ENCODE data around the gene ABCC4.

ABCC4 gene

DNA sequence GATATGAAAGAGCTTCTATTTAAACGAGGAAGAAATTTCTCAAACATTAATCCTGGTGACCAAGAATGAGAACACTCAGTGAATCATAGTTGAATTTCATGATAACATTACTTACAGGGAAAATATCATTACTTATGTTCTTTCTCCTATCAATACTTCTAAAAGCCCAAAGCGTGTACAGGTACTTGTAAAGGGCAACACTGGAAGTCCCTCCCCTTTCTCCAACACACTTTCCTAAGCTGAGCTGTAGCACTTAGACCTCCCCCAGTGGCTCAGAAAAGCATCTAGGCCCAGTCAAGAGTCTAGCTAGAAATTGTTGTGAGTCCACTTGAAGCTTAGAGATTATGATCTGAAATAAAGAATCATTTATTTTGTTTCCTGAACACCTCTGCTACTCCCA is 150.7 kb downstream of the ABCC4 start:
- no peak for DNase-seq

DNA sequence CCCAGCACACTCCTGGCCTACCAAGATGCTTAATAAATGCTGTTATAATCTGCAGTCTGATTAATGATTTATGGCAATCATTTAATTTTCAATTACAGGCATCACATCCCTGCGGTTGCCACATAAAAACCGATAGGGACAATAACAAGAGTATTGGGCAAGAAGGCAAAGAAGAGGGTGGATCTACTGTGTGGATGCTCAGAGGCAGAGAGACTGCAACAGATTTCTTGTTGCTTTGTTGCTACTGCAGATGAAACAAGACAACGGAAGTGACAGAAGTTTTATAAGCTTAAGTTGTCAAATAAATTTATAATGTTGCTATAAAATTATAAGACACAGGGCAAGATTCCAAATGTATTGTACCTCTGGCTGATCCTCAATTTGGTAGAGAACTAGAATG is 154.8 kb downstream of the ABCC4 start:
- no peak for DNase-seq

DNA sequence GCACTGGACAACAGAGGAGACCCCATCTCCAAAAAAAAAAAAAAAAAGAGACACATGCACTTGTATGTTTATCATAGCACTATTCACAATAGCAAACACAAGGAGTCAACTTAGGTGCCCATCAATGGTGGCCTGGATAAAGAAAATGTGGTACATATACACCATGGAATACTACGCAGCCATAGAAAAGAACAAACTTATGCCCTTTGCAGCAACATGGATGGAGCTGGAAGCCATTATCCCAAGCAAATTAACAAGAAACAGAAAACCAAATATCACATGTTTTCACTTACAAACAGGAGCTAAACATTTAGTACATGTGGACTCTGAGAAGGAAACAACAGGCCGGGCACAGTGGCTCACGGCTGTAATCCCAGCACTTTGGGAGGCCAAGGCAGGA is 155.7 kb downstream of the ABCC4 start:
- no peak for DNase-seq

DNA sequence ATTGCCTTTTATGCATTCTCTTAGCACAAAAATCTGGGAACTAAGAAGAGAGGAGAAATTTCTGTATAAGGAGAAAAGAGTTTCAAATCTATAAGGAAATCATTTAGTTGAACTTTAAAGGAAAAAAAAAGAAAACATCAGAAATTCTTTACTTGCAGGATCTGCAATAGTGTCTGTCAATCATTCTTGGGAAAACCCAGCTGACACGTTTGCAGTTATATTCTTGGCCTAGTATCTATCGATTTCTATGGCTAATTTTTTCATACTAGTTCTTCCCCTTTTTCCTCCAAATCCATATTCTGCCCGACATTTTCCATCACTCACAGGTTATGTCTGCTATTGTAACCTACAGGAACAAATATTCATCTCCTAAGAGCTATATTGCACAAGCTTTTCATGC is 160.7 kb downstream of the ABCC4 start:
- DNase-seq, result no peak

DNA sequence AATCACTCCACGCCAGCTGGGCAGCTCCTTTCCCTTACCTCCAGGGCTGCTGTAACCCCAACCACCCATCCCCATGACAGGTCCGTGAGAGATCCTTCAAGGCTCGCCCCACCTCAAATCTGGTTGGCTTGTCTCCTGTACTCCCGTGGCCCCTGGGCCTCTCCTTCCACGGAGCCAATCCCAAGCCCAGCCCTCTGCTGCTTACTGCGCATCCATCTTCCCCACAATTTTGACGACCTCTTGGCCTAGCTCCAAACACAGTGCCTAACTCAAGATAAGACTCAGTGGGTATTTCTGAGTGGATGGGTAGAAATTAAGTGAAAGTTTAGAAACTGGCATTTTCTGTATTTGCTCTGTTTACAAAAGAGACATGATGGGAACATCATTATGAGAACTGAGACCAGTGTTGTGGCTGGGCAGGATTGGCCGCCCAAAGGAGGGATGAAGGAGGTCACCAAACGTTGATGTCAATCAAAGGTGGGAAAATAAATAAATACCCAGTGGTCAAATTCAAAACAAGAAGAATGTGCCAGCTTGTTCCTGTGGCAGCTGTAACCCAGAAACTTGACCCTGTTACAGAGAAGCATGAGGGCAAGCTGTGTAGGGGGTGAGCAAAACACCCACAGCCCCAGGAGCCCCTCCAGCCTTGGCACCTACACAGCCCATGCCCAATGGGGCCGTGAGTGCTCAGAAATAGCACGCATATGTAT is 162.2 kb downstream of the ABCC4 start:
- DNase-seq, result no peak

DNA sequence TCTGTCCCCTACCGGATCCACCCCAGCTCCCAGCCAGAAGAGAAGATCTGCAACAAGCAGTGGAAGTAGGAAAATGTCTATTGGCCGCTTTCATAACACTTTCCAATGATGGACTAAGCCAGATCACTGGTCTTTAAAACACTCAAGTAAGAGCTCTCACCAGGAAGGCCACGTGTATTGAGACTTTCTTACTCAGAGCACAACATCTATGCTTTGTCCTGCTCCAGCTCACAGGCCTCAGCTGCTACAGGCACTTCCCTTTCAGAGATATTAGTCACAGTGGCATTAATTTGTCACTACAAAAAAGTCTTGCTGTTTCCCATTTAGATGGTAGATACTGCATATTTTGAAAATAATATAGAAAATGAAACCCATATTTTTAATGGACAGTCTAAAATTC is 164.2 kb downstream of the ABCC4 start:
- peak in 1 of 2 donors; percentile 12 for DNase-seq

DNA sequence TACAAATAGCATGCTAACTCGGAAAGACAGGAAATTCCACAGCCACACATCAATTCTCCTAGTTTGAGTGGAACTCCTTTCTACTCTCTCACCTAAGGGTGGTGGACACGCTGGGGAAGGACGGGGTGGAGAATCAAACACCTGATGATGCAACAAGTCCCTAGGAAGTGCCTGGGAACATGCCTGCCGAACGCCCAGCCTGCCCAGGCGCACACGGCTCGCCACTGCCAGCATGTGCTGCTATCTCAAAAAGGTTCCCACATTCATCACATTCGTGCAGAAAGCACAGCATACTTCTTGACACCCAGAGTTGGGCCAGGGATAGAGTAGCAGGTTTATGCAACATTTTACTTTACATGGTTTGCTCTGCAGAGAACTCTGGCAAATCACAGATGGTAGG is 164.6 kb downstream of the ABCC4 start:
- DNase-seq, result no peak

DNA sequence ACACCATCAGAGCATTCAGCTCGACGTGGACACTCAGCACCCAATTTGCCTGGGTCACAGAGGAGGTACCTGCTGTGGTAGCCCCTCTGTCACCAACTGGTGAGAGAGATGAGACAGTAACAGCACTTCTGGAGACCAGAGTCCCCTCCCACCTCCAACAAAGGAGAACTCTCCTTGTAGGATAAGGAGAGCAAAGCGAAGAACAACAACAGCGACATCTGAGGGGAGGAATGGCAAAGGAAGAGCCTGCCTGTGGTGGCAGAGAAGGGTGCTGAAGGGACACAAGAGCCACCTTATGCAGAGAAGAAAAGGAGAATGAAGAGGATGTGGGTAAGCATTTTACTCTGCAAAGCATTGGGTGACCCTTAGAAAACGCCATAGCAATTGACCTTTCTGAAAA is 167.8 kb downstream of the ABCC4 start:
- DNase-seq, result no peak

DNA sequence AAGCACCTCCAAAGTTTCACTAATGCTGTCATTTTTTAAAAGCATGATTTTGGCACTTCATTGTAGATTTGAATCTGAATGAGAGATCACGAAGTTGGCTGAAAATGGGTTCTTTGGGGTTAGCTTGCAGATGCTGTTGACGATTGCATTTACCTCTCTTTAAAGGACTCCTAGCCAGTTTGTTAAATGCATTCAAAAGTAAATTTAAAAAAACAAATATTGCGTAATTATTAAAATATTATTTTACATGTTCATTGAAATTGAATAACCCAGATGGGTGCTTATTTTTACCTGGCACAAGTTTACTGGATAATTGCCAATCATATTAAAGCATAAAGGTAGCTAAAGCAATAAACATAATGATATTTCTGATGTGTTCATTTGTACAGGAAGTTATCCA is 172.2 kb downstream of the ABCC4 start:
- no peak for DNase-seq

DNA sequence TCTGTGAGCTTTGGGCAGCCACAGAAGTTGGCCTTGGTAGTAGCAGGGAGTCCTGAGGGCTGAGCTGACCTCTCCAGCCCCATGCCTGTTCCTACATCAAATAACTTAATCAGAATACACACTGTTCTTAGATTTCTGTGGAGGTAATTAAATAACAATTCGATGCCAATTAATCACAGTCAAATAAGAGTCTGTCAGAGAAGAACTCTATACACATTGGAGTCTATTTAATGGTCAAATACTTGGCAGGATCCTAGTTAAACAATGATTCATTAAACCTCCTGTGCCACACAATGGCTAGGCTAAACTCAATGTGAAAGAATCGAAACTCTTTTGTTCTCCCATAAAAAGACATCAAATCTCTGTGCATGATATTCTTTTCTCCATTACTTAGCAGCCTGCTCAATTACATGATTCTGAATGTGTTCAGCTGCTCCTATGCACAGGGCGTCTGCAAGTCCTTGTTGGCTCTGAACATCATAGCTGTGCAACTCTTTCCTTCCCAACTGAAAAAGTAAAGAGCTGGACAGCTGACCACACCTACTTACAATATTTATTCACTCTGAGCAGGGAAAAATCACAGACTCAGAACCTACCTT is 173.1 kb downstream of the ABCC4 start:
- no peak for DNase-seq

DNA sequence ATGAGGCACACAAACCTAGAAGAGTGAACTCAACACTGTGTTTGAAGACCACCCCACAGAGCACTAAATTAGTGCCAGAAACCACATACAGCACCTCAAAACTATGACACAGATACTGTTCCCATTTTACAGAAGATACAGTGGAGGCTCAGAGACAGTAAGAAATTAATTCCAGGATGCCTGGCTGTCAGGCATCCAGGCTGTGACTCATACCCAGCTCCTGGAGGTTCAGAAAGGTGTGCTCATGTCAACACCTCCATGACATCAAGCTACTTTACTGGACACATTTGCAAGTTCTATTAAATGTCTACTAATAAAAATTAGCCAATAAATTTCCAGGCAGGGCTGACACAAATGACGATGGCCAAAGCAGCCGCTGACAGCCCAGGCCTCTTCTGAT is 176.3 kb downstream of the ABCC4 start:
- no peak for DNase-seq

DNA sequence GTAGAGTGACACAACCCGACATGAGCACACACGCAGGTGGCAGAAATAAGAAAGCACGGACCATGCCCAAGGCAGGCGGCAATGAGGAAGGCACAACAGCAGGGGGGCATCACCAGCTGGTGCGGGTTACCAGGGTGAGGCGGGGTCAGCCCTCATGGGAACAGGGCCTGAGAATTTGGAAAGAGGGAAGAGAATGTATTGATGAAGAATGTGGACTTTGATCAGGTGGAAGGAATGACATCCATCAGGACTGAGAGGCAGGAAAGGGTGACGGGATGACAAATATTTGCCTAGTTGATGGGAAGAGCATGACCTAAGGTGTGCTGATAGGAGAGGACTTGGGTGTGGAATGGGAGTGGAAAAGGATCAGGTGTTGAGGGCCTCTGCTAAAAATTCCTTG is 177.5 kb downstream of the ABCC4 start:
- no peak for DNase-seq

DNA sequence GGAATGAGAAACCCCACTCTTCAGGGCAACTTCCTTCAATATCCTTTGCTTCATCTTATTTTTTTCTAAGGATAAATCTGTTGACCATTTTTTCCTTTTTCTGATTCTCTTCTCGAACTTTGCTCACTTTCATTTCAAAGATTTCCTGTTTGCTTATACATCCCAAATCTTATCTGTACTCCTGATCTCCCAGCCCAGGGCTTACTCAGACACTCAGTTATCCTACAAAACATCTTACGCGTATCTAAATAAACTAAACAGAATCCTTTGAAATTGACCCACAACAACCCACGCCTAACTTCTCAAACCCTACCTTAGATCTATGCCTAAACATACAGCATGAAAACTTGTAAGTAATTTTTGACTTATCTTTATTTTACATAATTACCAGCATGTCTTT is 179.2 kb downstream of the ABCC4 start:
- DNase-seq, result no peak

DNA sequence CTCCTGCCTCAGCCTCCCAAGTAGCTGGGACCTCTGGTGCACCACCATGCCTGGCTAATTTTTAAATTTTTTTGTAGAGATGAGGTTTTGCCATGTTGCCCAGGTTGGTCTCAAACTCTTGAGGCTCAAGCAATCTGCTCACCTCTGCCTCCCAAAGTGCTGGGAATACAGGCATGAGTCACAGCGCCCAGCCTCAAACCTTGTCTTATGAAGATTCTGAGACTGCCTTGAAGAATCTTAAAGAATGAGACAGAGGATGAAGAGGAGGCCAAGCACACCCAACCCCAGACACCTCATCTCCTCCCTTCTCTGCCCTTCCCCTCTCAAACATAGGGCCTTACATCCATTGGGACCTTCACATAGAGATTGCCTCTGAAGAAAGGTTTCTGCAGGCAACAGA is 179.7 kb downstream of the ABCC4 start:
- DNase-seq, result no peak

DNA sequence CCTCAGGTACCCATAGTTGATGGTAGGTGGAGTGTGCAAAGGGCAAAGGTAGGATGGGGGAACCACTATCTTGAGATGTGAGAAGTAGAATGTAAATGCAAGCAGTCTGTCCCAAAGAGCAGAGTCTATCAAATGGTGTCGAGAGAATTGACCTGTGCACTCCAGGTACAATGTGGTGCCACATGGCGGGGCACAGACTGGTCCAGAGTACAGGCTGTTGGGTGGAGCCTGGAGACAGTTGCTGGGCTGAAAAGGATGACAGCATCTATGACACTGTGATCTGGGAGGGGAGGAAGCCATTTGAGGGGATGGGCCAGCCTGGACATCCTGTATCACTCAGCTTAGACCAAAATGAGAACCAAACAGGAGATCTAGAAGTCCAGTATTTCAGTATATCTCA is 180.6 kb downstream of the ABCC4 start:
- DNase-seq, result no peak

DNA sequence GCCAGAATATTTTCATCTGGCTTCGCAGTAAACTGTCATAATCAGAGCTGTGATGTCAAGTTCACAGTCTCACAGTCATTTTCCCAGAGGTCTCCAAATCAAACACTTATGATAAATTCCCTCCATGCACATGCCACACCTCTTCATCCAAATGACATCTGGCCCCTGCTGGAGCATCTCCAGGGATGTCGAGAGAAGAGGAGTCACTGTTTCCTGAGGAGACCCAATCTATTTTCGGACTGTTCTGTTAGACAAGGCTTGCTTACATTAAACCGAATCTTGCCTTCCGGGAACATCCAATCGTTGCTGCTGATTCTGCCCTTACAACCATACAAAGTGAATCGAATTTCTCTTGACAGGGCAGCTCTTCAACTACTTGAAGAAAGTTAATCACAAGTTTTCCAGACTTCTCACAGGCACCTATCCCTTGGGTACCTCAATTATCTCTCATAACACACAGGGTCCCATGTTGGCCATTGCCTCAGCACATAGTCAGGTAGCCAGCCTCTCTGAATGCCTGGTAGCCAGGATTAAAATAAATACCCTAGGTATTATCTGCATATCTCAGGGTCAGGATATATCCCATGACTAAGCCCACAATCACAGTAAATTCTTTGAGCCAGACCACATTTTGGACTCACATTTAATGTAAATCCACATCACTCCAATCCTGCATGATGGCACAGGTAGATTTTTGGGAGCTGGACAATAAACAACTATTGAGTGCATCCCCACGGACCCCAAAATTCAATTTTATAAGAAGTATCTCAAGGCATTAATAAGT is 182.5 kb downstream of the ABCC4 start:
- DNase-seq, result no peak

DNA sequence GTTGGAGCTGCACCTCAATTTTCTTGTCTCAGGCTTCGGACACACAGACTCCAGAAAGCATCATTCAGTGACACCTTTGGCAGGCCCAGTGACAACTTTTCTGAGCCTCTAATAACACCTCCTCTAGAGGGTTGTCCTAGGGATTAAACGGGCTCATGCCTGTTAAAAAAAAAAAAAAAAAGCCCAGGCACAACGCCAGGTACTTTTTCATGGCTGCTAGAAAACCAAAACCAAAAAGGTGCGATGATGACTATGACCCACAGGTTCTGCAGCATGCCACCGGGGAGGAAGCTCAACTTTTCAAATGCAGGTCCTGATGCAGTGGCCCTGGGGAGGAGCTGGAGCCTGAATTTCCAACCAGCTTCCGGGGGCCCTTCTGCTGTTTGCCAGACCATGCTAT is 184.2 kb downstream of the ABCC4 start:
- DNase-seq, result no peak

DNA sequence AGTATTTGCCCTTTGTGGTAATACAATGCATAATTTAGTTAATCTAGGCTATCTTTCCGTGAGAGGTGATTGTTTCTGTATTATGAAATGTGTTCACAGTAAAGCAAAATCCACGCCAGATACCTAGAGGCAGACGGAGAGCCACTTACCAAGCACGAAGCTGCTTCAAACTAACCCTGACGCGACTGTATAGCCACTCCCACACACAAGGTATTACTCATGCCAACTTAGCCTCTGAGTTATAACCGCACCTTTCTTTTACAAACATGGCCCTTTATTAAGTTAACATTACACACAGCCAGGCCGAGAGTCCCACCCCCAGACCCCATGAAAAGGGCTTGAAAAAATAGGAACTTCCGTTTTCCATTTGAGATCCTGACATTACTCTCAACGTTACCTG is 185.7 kb downstream of the ABCC4 start:
- no peak for DNase-seq

DNA sequence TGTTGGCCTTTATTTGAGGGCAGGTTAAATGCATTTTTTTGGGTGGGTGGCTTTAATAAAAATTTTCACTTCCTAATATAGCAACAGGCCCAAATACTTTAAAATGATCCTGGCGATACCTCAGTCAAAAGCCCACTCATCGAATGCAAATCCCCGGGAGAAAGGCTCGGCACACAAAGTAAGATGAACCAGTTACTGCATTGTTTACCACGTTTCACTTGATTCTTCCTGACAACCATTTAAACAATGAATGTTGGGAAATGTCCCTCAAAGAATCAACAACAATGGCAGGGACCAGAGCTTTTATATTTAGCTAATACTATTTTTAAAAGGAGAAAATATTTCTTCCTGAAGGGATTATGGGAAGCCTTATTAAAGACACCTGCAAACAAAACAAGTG is 187.7 kb downstream of the ABCC4 start:
- DNase-seq, result no peak

DNA sequence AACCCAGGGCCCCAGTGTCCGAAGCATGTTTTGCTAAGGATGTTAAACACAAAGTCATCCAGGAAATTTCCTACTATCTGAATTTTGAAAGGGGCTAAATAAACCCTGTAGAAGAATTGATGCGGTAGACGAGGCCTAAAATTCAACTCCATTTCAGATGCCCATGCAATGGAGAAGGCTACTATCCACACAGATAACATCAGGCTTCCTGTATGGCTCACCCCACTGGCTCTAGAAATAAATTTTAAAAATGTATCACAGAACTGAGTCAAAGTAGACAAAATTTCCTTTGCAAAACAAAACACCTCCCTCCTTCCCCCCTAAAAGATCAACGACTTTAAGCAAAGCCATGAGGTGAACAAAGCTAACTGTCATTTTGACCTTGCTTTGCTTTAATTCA is 188.4 kb downstream of the ABCC4 start:
- DNase-seq, result no peak

DNA sequence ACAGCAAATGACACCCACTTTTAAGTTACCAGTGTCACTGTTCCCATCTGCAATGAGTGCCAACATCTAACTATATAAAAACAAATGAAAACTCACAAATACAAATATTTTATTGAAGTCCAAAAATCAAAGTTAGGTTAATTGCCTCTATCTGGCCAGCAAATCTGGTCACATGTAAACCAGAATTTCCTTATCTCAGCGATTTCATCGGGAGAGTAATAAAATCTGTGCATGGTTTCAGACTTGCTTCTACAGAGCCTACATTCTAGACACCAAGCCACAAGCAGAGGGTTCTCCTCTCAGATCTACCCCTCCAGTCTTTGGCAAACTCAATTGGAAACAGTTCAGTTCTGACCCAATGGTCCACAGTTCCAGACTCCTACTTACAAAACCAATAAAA is 189.6 kb downstream of the ABCC4 start:
- DNase-seq, result no peak

DNA sequence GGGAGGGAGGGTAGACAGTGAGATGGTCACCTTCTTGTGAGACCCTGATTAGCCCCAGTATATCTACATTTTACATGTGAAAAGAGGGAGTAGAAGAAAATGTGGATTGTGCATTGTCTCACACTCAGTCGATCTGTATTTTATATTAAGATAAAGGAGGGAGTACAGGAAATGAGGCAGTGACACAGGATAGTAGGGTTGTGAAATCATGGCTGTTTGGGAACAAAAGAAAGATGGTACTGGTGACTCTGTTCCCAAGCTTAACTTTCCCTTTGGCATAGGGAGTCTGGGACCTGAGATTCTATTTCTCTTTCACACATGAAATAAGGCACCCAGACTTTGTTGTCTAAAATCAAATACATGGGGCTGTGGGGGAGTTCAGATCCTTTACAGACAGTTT is 194.7 kb downstream of the ABCC4 start:
- no peak for DNase-seq

DNA sequence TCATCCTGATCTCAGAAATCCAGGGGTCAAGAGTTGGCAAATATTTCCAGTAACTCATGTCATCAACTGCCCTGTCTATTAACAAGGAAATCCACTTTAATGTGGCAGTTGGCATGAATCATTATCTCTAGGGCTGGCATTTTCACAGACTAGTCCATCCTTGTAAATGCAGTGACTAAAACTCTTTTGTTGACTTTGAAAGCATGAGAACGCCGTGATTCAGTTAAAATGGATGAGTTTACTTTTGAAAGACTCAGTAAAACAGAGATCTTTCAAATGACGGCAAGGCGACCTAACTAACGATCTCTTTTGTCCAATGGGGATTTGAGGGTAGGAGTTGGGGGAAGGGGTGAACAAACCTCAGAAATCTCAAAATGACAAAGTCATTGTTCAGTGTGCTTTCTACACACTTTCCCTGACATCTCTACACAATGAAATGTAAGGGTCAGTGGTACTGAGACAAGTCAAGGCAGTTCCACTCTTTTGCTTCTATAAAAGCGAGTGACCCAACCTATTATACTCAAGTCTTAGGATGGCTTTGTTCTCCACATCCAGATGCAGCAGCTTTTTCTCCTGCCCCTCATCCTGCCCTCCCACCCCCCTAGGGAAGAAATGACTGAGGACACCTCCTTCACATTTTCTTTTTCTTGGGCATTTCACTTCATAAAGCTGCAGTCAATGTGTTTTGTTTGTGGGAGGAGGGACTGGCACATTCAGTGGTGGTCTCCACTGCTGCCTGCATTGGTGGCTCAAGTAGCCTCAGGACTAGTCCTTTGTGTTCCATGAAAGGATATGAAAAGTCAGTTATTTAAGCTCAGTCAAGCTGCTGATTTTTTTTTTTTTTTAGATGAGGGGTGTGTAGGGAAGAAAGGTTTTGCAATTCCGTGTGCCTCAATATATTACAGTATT is 200.5 kb downstream of the ABCC4 start:
- no peak for DNase-seq
